ENCODE data around the gene SS18L1. TPM values are rescaled to one million over a fixed set of nuclear protein-coding genes. Genes with fewer than 3 reads are reported as not detected.

SS18L1 gene
- total RNA-seq, 1 donor, result 8.9 TPM

GRCh38 chr20:62219992-62220665, 76.6 kb downstream of the SS18L1 start, which contains the start of gene HRH3:
Gene HRH3 (minus strand): TSS chr20:62220278. CDS start chr20:62219970, 308 bp downstream.
- H3K4me3 ChIP-seq (ENCODE audit: low read depth, low read length), result peak within 1 kb of the TSS; percentile 35
- DNase-seq (ENCODE audit: low read depth), result no peak
- TF ChIP-seq, protein P1, sequence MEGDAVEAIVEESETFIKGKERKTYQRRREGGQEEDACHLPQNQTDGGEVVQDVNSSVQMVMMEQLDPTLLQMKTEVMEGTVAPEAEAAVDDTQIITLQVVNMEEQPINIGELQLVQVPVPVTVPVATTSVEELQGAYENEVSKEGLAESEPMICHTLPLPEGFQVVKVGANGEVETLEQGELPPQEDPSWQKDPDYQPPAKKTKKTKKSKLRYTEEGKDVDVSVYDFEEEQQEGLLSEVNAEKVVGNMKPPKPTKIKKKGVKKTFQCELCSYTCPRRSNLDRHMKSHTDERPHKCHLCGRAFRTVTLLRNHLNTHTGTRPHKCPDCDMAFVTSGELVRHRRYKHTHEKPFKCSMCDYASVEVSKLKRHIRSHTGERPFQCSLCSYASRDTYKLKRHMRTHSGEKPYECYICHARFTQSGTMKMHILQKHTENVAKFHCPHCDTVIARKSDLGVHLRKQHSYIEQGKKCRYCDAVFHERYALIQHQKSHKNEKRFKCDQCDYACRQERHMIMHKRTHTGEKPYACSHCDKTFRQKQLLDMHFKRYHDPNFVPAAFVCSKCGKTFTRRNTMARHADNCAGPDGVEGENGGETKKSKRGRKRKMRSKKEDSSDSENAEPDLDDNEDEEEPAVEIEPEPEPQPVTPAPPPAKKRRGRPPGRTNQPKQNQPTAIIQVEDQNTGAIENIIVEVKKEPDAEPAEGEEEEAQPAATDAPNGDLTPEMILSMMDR (IDR thresholded peaks at IDR 0.05; ENCODE audit: insufficient read depth, low read length), result no peak

- no peak overlapping the region for H3K4me3 ChIP-seq (ENCODE audit: low read depth, low read length)
- no peak for DNase-seq (ENCODE audit: low read depth)
- TF ChIP-seq, protein P1 (IDR thresholded peaks at IDR 0.05; ENCODE audit: insufficient read depth, low read length), result no peak
Observed at GRCh38 chr20:62220666-62221568, 77.3 kb downstream of the SS18L1 start.

GRCh38 chr20:62222266-62222850, 78.8 kb downstream of the SS18L1 start:
- TF ChIP-seq, protein P1 (IDR thresholded peaks at IDR 0.05; ENCODE audit: insufficient read depth, low read length), result no peak
- no peak overlapping the region for H3K4me3 ChIP-seq (ENCODE audit: low read depth, low read length)
- no peak for DNase-seq (ENCODE audit: low read depth)

DNA sequence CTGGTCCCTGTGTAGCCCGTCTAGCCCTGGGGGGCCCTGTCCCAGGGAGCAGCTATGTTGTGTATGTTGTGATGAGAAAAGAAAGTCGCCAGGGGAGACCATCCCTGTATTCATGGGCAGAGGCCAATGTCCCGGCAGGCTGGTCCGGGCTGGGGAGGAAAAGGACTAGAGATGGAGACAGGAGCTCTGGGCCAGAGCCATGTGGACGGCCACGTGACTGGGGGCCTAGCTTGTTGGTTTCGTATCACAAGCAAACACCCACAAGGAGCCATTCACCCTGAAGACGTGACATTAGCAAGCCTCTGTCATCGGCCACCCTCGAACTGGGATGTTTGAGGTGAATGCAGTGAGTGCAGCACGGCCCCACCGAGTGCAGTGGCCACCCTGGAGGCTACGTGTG, 79.4 kb downstream of the SS18L1 start:
- TF ChIP-seq, protein P1 (IDR thresholded peaks at IDR 0.05; ENCODE audit: insufficient read depth, low read length), result no peak
- DNase-seq (ENCODE audit: low read depth), result no peak
- H3K4me3 ChIP-seq (ENCODE audit: low read depth, low read length), result no peak overlapping the region

DNA sequence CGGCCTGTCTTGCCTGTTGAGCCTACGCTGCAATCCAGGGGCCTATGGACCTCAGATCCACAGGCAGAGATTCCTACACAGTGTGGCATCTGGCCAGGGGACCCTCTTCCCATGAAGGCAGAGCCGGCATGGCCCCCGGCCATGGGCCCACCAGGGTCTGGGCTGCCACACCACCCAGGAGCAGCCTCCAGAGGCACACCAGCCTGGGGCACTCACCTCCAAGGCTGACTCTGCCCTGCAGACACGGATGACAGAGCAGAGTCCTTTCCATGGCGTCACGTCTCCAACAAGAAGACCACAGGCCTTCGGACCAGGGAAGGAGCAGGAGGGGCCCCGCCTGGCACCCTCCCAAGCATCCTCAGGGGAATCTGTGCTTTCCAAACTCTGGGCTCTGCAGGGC, 80.0 kb downstream of the SS18L1 start:
- no peak for DNase-seq (ENCODE audit: low read depth)
- H3K4me3 ChIP-seq (ENCODE audit: low read depth, low read length), result no peak overlapping the region
- TF ChIP-seq, protein P1 (IDR thresholded peaks at IDR 0.05; ENCODE audit: insufficient read depth, low read length), result no peak

DNA sequence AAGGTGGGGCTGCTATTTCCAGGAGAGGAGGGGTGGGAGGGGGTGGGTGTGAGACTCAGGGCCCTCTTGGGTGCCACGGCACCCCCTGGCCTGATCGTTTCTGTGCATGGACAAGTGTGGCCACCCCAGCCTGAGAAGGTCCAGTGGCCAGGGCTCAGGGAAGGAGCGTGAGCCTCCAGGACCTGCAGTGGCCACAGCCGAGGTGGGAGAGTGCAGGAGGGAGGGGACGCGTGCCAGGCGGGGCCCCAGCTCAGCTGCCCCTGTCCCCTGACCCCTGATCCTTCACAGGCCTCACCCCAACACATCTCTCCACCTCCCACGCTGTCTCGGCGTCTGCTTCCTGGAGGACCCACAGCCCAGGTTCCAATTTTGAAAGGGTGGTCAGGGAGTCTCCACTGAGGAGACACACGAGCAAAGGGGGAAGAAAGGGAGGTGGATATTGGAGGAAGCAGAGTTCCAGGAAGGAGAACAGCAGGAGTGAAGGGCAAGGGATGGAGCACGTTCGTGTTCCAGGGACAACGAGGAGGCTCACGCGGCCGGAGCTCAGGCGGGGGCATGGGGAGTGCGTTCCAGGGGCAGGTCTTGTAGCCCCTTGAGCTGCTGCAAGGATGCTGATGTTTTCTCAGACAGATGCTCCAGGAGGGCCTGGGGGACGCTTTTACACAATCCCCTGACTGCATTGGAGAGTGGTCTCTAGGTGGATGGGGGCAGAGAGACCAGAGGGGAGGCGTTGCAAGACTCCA, 80.7 kb downstream of the SS18L1 start:
- TF ChIP-seq, protein P1 (IDR thresholded peaks at IDR 0.05; ENCODE audit: insufficient read depth, low read length), result no peak
- H3K4me3 ChIP-seq (ENCODE audit: low read depth, low read length), result no peak overlapping the region
- no peak for DNase-seq (ENCODE audit: low read depth)

All from fibroblast of the aortic adventitia (primary cell).